Measurements from ENCODE around the gene RWDD4. TPM values are rescaled to one million over a fixed set of nuclear protein-coding genes. Genes with fewer than 3 reads are reported as not detected.

RWDD4 gene
- 18.7 TPM for total RNA-seq

GRCh38 chr4:183659029-183659871 is at the start of gene RWDD4, which contains the start of gene TRAPPC11:
Gene RWDD4 (minus strand): TSS chr4:183659185. CDS start chr4:183658952, 233 bp downstream.
Gene TRAPPC11 (plus strand): TSS chr4:183659293. CDS start chr4:183663868, 4,575 bp downstream.
- peak; percentile 97 for DNase-seq

GRCh38 chr4:183702492-183702891 is 43.5 kb upstream of the RWDD4 start:
- no peak for DNase-seq

GRCh38 chr4:183700407-183700806 is 41.4 kb upstream of the RWDD4 start:
- no peak for DNase-seq

- no peak for DNase-seq
Observed at GRCh38 chr4:183698909-183699308, 39.9 kb upstream of the RWDD4 start.

GRCh38 chr4:183691897-183692296 is 32.9 kb upstream of the RWDD4 start:
- DNase-seq, result no peak

- DNase-seq, result no peak
Observed at GRCh38 chr4:183691006-183691405, 32.0 kb upstream of the RWDD4 start.

GRCh38 chr4:183688216-183688615 is 29.2 kb upstream of the RWDD4 start:
- no peak for DNase-seq

GRCh38 chr4:183686461-183686860 is 27.5 kb upstream of the RWDD4 start:
- no peak for DNase-seq

- no peak for DNase-seq
Observed at GRCh38 chr4:183681119-183681518, 22.1 kb upstream of the RWDD4 start.

GRCh38 chr4:183675625-183676024 is 16.6 kb upstream of the RWDD4 start:
- DNase-seq, result no peak

GRCh38 chr4:183674153-183674552 is 15.2 kb upstream of the RWDD4 start:
- no peak for DNase-seq

GRCh38 chr4:183670960-183671555 is 12.1 kb upstream of the RWDD4 start:
- no peak for DNase-seq

GRCh38 chr4:183670251-183670650 is 11.3 kb upstream of the RWDD4 start:
- DNase-seq, result no peak

- DNase-seq, result no peak
Observed at GRCh38 chr4:183666088-183666487, 7.1 kb upstream of the RWDD4 start.

- DNase-seq, result no peak
Observed at GRCh38 chr4:183659872-183660242, 872 bp upstream of the RWDD4 start.

- no peak for DNase-seq
Observed at GRCh38 chr4:183658362-183659028, 490 bp downstream of the RWDD4 start.

- no peak for DNase-seq
Observed at GRCh38 chr4:183657564-183657963, 1.4 kb downstream of the RWDD4 start.

- DNase-seq, result no peak
Observed at GRCh38 chr4:183645326-183645725, 13.7 kb downstream of the RWDD4 start.

- no peak for DNase-seq
Observed at GRCh38 chr4:183639291-183639690, 19.7 kb downstream of the RWDD4 start.

- DNase-seq, result no peak
Observed at GRCh38 chr4:183638436-183638835, 20.5 kb downstream of the RWDD4 start.

- no peak for DNase-seq
Observed at GRCh38 chr4:183637461-183637860, 21.5 kb downstream of the RWDD4 start.

GRCh38 chr4:183636923-183637322 is 22.1 kb downstream of the RWDD4 start:
- DNase-seq, result no peak

- no peak for DNase-seq
Observed at GRCh38 chr4:183636503-183636902, 22.5 kb downstream of the RWDD4 start.

Measured in occipital lobe (tissue), 2 donors.